Ishikawa (cell line): ENCODE measurements around the gene GRM1.

Experiments used
- CEBPB ChIP-seq: IDR thresholded peaks from 2 replicates; pipeline ENCODE4 v1.6.1; 2012
- CREB1 ChIP-seq: IDR thresholded peaks from 2 replicates; pipeline ENCODE4 v1.6.1; 2012; ENCODE audit warnings: low read depth
- EGR1 ChIP-seq: IDR thresholded peaks from 2 replicates; pipeline ENCODE4 v1.6.1; 2012
- EP300 ChIP-seq: IDR thresholded peaks from 2 replicates; pipeline ENCODE4 v1.6.1; 2012; ENCODE audit warnings: borderline replicate concordance
- FOXM1 ChIP-seq: IDR thresholded peaks from 2 replicates; pipeline ENCODE4 v1.6.1; 2012; ENCODE audit warnings: low read depth, borderline replicate concordance
- NFIC ChIP-seq: IDR thresholded peaks from 2 replicates; pipeline ENCODE4 v1.6.1; 2012
- RAD21 ChIP-seq: IDR thresholded peaks from 2 replicates; pipeline ENCODE4 v1.6.1; 2012; ENCODE audit warnings: low read depth
- TAF1 ChIP-seq: IDR thresholded peaks from 2 replicates; pipeline ENCODE4 v1.6.1; 2012; ENCODE audit warnings: low read depth, mild to moderate bottlenecking
- TCF12 ChIP-seq: IDR thresholded peaks from 2 replicates; pipeline ENCODE4 v1.6.1; 2012; ENCODE audit warnings: low read depth
- TEAD4 ChIP-seq: IDR thresholded peaks from 2 replicates; pipeline ENCODE4 v1.6.1; 2012
- USF1 ChIP-seq: IDR thresholded peaks from 2 replicates; pipeline ENCODE4 v1.6.1; 2012
- YY1 ChIP-seq: IDR thresholded peaks from 2 replicates; pipeline ENCODE4 v1.6.1; 2012; ENCODE audit warnings: low read depth
- ZBTB7A ChIP-seq: IDR thresholded peaks from 2 replicates; pipeline ENCODE4 v1.6.1; 2012; ENCODE audit warnings: low read depth
- TF ChIP-seq, protein P1 (sequence below): IDR thresholded peaks from 2 replicates; pipeline ENCODE4 v1.6.1; 2012
- TF ChIP-seq, protein P2 (sequence below): IDR thresholded peaks from 2 replicates; pipeline ENCODE4 v1.6.1; 2012; ENCODE audit warnings: low read depth, mild to moderate bottlenecking

Gene GRM1

GRCh38 chr6:146304181-146304580 lies 275.3 kb downstream of the GRM1 start:
- TF ChIP-seq, protein P1, sequence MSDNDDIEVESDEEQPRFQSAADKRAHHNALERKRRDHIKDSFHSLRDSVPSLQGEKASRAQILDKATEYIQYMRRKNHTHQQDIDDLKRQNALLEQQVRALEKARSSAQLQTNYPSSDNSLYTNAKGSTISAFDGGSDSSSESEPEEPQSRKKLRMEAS, result no peak
- TF ChIP-seq NFIC (no peak), TCF12 (no peak), EGR1 (no peak), CEBPB (no peak), YY1 (no peak), TEAD4 (no peak), USF1 (no peak), FOXM1 (no peak), RAD21 (no peak), CREB1 (no peak), ZBTB7A (no peak)

DNA sequence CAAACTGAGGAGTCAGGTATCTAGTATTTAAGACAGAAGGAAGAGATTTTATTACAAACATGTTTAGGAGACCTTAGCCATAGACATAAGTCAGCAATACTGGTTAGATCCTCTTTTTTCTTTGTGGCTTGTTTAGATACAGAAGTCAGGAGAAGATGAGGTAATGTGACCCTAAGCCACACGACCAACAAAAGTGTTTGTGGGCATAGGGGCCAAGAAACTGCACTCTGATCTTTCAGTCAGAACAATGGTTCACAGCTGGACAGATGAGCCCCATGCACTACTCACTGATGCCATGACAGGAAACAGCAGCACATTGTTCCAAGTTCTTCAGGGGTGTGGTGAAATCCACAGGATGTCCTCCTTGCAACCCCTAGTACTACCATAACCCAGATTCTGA lies 276.2 kb downstream of the GRM1 start:
- 0 out of 2 replicates have a peak, but pooled peaks have one; percentile 9 for TF ChIP-seq NFIC
- no peak for TF ChIP-seq ZBTB7A
- TF ChIP-seq FOXM1, result no peak
- no peak for TF ChIP-seq USF1
- TF ChIP-seq TEAD4, result no peak
- no peak for TF ChIP-seq TAF1
- TF ChIP-seq CREB1, result no peak
- TF ChIP-seq, protein P2, sequence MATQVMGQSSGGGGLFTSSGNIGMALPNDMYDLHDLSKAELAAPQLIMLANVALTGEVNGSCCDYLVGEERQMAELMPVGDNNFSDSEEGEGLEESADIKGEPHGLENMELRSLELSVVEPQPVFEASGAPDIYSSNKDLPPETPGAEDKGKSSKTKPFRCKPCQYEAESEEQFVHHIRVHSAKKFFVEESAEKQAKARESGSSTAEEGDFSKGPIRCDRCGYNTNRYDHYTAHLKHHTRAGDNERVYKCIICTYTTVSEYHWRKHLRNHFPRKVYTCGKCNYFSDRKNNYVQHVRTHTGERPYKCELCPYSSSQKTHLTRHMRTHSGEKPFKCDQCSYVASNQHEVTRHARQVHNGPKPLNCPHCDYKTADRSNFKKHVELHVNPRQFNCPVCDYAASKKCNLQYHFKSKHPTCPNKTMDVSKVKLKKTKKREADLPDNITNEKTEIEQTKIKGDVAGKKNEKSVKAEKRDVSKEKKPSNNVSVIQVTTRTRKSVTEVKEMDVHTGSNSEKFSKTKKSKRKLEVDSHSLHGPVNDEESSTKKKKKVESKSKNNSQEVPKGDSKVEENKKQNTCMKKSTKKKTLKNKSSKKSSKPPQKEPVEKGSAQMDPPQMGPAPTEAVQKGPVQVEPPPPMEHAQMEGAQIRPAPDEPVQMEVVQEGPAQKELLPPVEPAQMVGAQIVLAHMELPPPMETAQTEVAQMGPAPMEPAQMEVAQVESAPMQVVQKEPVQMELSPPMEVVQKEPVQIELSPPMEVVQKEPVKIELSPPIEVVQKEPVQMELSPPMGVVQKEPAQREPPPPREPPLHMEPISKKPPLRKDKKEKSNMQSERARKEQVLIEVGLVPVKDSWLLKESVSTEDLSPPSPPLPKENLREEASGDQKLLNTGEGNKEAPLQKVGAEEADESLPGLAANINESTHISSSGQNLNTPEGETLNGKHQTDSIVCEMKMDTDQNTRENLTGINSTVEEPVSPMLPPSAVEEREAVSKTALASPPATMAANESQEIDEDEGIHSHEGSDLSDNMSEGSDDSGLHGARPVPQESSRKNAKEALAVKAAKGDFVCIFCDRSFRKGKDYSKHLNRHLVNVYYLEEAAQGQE, result no peak
- TF ChIP-seq YY1, result no peak
- TF ChIP-seq RAD21, result no peak
- TF ChIP-seq EGR1, result no peak
- peak; percentile 43; the same call in 1 of the 2 replicates for TF ChIP-seq EP300
- TF ChIP-seq, protein P1, result no peak

DNA sequence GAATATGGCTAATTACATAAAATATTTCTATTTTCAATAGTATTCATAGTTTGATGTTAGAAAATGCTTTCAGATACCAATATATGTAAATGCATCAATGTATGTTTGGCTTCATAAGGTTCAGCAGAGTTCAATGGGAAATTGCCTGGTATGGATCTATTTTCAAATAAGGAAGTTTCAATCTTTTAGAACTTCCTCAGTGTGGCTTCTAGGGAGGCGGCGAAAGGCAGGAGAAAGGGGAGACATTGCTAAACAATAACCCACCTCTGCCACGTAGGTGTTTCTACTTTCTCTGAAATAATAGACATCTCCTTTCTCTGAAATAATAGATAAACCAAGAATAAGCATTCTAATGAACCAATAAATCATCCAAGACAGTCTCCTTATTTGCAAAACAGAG lies 277.1 kb downstream of the GRM1 start:
- no peak for TF ChIP-seq RAD21
- TF ChIP-seq EP300, result no peak
- TF ChIP-seq ZBTB7A, result no peak
- no peak for TF ChIP-seq EGR1
- no peak for TF ChIP-seq CREB1
- TF ChIP-seq, protein P2, result no peak
- TF ChIP-seq, protein P1, result no peak
- TF ChIP-seq USF1, result no peak
- TF ChIP-seq TEAD4, result no peak
- TF ChIP-seq FOXM1, result no peak
- TF ChIP-seq NFIC, result no peak

DNA sequence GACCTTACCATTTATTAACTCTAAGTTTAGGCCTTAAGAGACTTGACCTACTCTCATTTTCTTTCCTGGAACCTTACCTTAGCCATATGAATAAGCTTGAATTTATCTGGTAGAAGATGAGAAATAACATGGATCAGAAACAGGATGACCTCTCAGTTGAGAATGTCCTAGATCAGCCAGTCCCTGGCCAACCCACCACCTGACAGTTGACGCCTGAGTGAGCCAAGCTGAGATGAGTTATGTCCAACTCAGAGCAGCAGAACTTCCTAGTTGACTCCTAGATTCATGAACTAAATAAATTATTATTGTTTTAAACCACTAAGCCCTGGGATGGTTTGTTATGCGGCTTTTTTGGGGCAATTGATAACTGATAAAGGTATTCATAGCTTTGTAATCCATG lies 281.8 kb downstream of the GRM1 start:
- TF ChIP-seq RAD21 (no peak), YY1 (no peak), TEAD4 (no peak), CREB1 (no peak), ZBTB7A (no peak), EP300 (no peak)
- TF ChIP-seq, protein P2, result no peak
- TF ChIP-seq, protein P1, result no peak
